CD14-positive monocyte (primary cell): Measurements from ENCODE around the gene TSPEAR. TPM values are rescaled to one million over a fixed set of nuclear protein-coding genes. Genes with fewer than 3 reads are reported as not detected.
"Not testable (repeated sequence)": the region's sequence is repeated elsewhere in the genome, so short reads cannot be mapped to it uniquely, and the experiment has no call there.

ENCODE experiments used
- DNase-seq, 3 donors: peaks; one replicate each; pipeline ENCODE4 v3.0.0-alpha.2; 2011 to 2022
- H2AFZ ChIP-seq: 2 replicates; pipeline ENCODE4 v1.6.0; 2012; ENCODE audit warnings: mild to moderate bottlenecking, low read depth, low read length, inconsistent platforms; ENCODE audit not compliant: insufficient read depth, poor library complexity, severe bottlenecking
- H3K27ac ChIP-seq, 2 donors: 1 replicate in 1 of 2; 2 replicates in 1 of 2; pipeline ENCODE4 v1.5.1; 2012 to 2013; ENCODE audit warnings: low read length in 2 of 2, control low read depth in 1 of 2, inconsistent platforms in 1 of 2, low read depth in 1 of 2, mild to moderate bottlenecking in 1 of 2
- H3K27me3 ChIP-seq, 2 donors: one replicate each; pipeline versions ENCODE4 v1.6.0 to v1.6.1; 2011 to 2013; ENCODE audit warnings: low read length in 2 of 2; ENCODE audit not compliant: control insufficient read depth in 2 of 2, insufficient read depth in 2 of 2
- H3K36me3 ChIP-seq, 2 donors: replicated peaks in 1 of 2; 1 replicate in 1 of 2; 2 replicates in 1 of 2; pipeline versions ENCODE4 v1.5.1 to v1.6.1; 2012 to 2013; ENCODE audit warnings: low read length in 2 of 2, control low read depth in 1 of 2, inconsistent platforms in 1 of 2, mild to moderate bottlenecking in 1 of 2; ENCODE audit not compliant: insufficient read depth in 2 of 2, control insufficient read depth in 1 of 2
- H3K4me1 ChIP-seq, 2 donors: 1 replicate in 1 of 2; 2 replicates in 1 of 2; pipeline versions ENCODE4 v1.5.1 to v1.6.1; 2012 to 2013; ENCODE audit warnings: low read length in 2 of 2, control low read depth in 1 of 2, inconsistent platforms in 1 of 2, mild to moderate bottlenecking in 1 of 2, moderate library complexity in 1 of 2; ENCODE audit not compliant: insufficient read depth in 2 of 2, control insufficient read depth in 1 of 2
- H3K4me2 ChIP-seq: replicated peaks from 2 replicates; pipeline ENCODE3; 2012; ENCODE audit warnings: low read length, moderate library complexity, mild to moderate bottlenecking; ENCODE audit not compliant: poor library complexity, severe bottlenecking; ENCODE audit errors: extremely low read depth
- H3K4me3 ChIP-seq, 3 experiments: fragments of 200-600 bp in 1 of 3; sonication (generic) in 1 of 3; replicated peaks in 1 of 3; 1 replicate in 2 of 3; 2 replicates in 1 of 3; pipeline ENCODE4 v1.5.1; 2011 to 2013; ENCODE audit warnings: low read length in 3 of 3, mild to moderate bottlenecking in 3 of 3, control low read depth in 2 of 3, low read depth in 2 of 3, inconsistent platforms in 1 of 3, moderate library complexity in 1 of 3
- H3K79me2 ChIP-seq: 2 replicates; pipeline ENCODE4 v1.6.0; 2012; ENCODE audit warnings: mild to moderate bottlenecking, control low read depth, inconsistent platforms, low read length, moderate library complexity; ENCODE audit not compliant: insufficient read depth
- H3K9ac ChIP-seq: 2 replicates; pipeline ENCODE4 v1.6.0; 2017; ENCODE audit warnings: low read length, mild to moderate bottlenecking; ENCODE audit not compliant: insufficient read depth, poor library complexity, severe bottlenecking
- H3K9me3 ChIP-seq, 2 donors: replicated peaks in 1 of 2; 1 replicate in 1 of 2; 2 replicates in 1 of 2; pipeline versions ENCODE4 v1.5.1 to v1.6.1; 2012 to 2013; ENCODE audit warnings: low read length in 2 of 2, control low read depth in 1 of 2; ENCODE audit not compliant: control insufficient read depth in 1 of 2, insufficient read depth in 1 of 2
- H4K20me1 ChIP-seq: 2 replicates; pipeline ENCODE4 v1.6.0; 2012; ENCODE audit warnings: mild to moderate bottlenecking, low read length, control low read depth, moderate library complexity; ENCODE audit not compliant: insufficient read depth
- H3K27ac Mint-ChIP-seq, 7 donors: one replicate each; pipeline ENCODE4 v1.8.0; 2020; ENCODE audit warnings: mild to moderate bottlenecking in 7 of 7, mixed read lengths in 7 of 7, moderate library complexity in 6 of 7, inconsistent platforms in 2 of 7
- H3K27me3 Mint-ChIP-seq, 3 donors: one replicate each; pipeline ENCODE4 v1.8.0; 2021 to 2022; ENCODE audit warnings: low read depth in 3 of 3, mild to moderate bottlenecking in 3 of 3, mixed read lengths in 3 of 3, moderate library complexity in 3 of 3, inconsistent platforms in 1 of 3
- H3K36me3 Mint-ChIP-seq, 2 donors: one replicate each; pipeline ENCODE4 v1.8.0; 2020; ENCODE audit warnings: mixed read lengths in 2 of 2, inconsistent platforms in 1 of 2, mild to moderate bottlenecking in 1 of 2
- H3K4me1 Mint-ChIP-seq: one replicate; pipeline ENCODE4 v1.8.0; 2020; ENCODE audit warnings: mild to moderate bottlenecking, mixed read lengths
- H3K4me3 Mint-ChIP-seq, 2 donors: one replicate each; pipeline ENCODE4 v1.8.0; 2020; ENCODE audit warnings: mild to moderate bottlenecking in 2 of 2, mixed read lengths in 2 of 2, moderate library complexity in 1 of 2
- H3K9me3 Mint-ChIP-seq, 7 donors: one replicate each; pipeline ENCODE4 v1.8.0; 2020 to 2022; ENCODE audit warnings: mixed read lengths in 7 of 7, mild to moderate bottlenecking in 6 of 7, moderate library complexity in 6 of 7, inconsistent platforms in 2 of 7
- CTCF ChIP-seq: fragments of 200-600 bp; IDR thresholded peaks from one replicate; pipeline ENCODE4 v1.8.0; 2022; ENCODE audit warnings: antibody characterized with exemption, mild to moderate bottlenecking
- WGBS: methylation state at CpG from one replicate; pipeline ENCODE4 v1.1.5; 2013; ENCODE audit warnings: missing lambda C conversion rate; ENCODE audit not compliant: insufficient coverage; 5-methylcytosine and 5-hydroxymethylcytosine counted together
- intact Hi-C, 2 donors: fragments of 100-400 bp; cut with micrococcal nuclease; formaldehyde crosslinking; loops; one replicate each; pipeline versions ENCODE4 v1.15.0 to v1.15.1; 2023
- polyA plus RNA-seq, 3 donors: library from polyadenylated mRNA; depleted of rRNA in 1 of 3; unstranded in 2 of 3; stranded (reverse) in 1 of 3; fragments of 300-500 nt in 2 of 3; fragments of >200 nt in 1 of 3; fragmentation: Illumina TruSeq in 2 of 3; gene quantifications; 1 replicate in 2 of 3; 2 replicates in 1 of 3; pipeline ENCODE4 v1.2.3, GENCODE V29; 2012 to 2021

TSPEAR gene
- polyA plus RNA-seq, 3 donors = not detected

GRCh38 chr21:44664691-44665090 lies 46.7 kb downstream of the TSPEAR start:
- Mint-ChIP-seq H3K27me3 (peaks cover 4 to 20% (median 5%) of the 10 kb centered on the region in 3 donors), H3K27ac (no peak overlapping the region), H3K36me3 (no peaks in the 10 kb centered on the region), H3K4me3 (no peak overlapping the region), H3K4me1 (no peaks in the 10 kb centered on the region), H3K9me3 (peaks cover 8 to 29% (median 26%) of the 10 kb centered on the region in 7 donors)
- Histone ChIP-seq H3K79me2 (no peaks in the 10 kb centered on the region), H3K36me3 (no peaks in the 10 kb centered on the region), H2AFZ (no peak overlapping the region), H3K9me3 (peaks cover 0 to 18% of the 10 kb centered on the region in 2 donors), H4K20me1 (no peaks in the 10 kb centered on the region), H3K9ac (no peak overlapping the region), H3K27me3 (no peaks in the 10 kb centered on the region), H3K27ac (no peak overlapping the region), H3K4me2 (no peak overlapping the region), H3K4me3 (no peak overlapping the region), H3K4me1 (no peaks in the 10 kb centered on the region)
- 96% methylated on average over 3 of the region's 5 CpGs for WGBS
- DNase-seq = no peak
- no peak for TF ChIP-seq CTCF
- intact Hi-C loops = no loop called here

- Mint-ChIP-seq H3K27me3 (peaks cover 9 to 14% (median 10%) of the 10 kb centered on the region in 3 donors), H3K9me3 (peaks cover 16 to 45% (median 34%) of the 10 kb centered on the region in 7 donors)
- H3K36me3 ChIP-seq, H3K9ac ChIP-seq, H3K27ac ChIP-seq, H3K36me3 Mint-ChIP-seq, H3K4me2 ChIP-seq, H3K79me2 ChIP-seq, H3K4me3 ChIP-seq, H3K27me3 ChIP-seq, H4K20me1 ChIP-seq, H3K4me3 Mint-ChIP-seq, H3K27ac Mint-ChIP-seq, DNase-seq, H2AFZ ChIP-seq, H3K4me1 Mint-ChIP-seq, intact Hi-C loops, H3K4me1 ChIP-seq: not testable (repeated sequence)
- H3K9me3 ChIP-seq = peaks cover 16 to 31% of the 10 kb centered on the region in 2 donors
- 33% methylated on average over 1 of the region's 7 CpGs for WGBS
Measured at GRCh38 chr21:44661567-44661966, 49.8 kb downstream of the TSPEAR start.
